ENCODE results near the gene NIPSNAP2.
A peak's percentile ranks its signal among the peaks of the same experiment; 100 is the strongest.
"Not testable (repeated sequence)": the region's sequence is repeated elsewhere in the genome, so short reads cannot be mapped to it uniquely, and the experiment has no call there.

The NIPSNAP2 gene

GRCh38 chr7:56019501-56019900 is 55.1 kb downstream of the NIPSNAP2 start:
- TF ChIP-seq CTCF (IDR thresholded peaks at IDR 0.05; ENCODE audit: low read depth, low read length) = no peak
- H3K27me3 ChIP-seq = no peaks in the 10 kb centered on the region
- no peak overlapping the region for H3K4me3 ChIP-seq (ENCODE audit: low read depth, low read length)
- H3K4me1 ChIP-seq = no peaks in the 10 kb centered on the region
- H3K36me3 ChIP-seq = peaks cover 10% of the 10 kb centered on the region
- no peak for DNase-seq
- no peaks in the 10 kb centered on the region for H3K9me3 ChIP-seq

- Histone ChIP-seq H3K9me3 (no peaks in the 10 kb centered on the region), H3K27me3 (no peaks in the 10 kb centered on the region), H3K36me3 (peaks cover 6% of the 10 kb centered on the region), H3K4me1 (no peaks in the 10 kb centered on the region), H3K4me3 (ENCODE audit: low read depth, low read length) (no peak overlapping the region)
- DNase-seq = no peak
- TF ChIP-seq CTCF (IDR thresholded peaks at IDR 0.05; ENCODE audit: low read depth, low read length) = no peak
Observed at GRCh38 chr7:56023500-56023899, 59.1 kb downstream of the NIPSNAP2 start.

- no peak for DNase-seq
- TF ChIP-seq CTCF (IDR thresholded peaks at IDR 0.05; ENCODE audit: low read depth, low read length) = no peak
- Histone ChIP-seq H3K4me3 (ENCODE audit: low read depth, low read length) (no peak overlapping the region), H3K9me3 (no peaks in the 10 kb centered on the region), H3K27me3 (no peaks in the 10 kb centered on the region), H3K4me1 (no peaks in the 10 kb centered on the region), H3K36me3 (peaks cover 17% of the 10 kb centered on the region)
Observed at GRCh38 chr7:56026538-56026937, 62.2 kb downstream of the NIPSNAP2 start.

- H3K36me3 ChIP-seq = peaks cover 20% of the 10 kb centered on the region
- H3K27me3 ChIP-seq = no peaks in the 10 kb centered on the region
- DNase-seq = no peak
- H3K4me1 ChIP-seq = no peaks in the 10 kb centered on the region
- no peak for TF ChIP-seq CTCF (IDR thresholded peaks at IDR 0.05; ENCODE audit: low read depth, low read length)
- no peaks in the 10 kb centered on the region for H3K9me3 ChIP-seq
- H3K4me3 ChIP-seq (ENCODE audit: low read depth, low read length) = no peak overlapping the region
Observed at GRCh38 chr7:56028942-56029630, 64.7 kb downstream of the NIPSNAP2 start.

GRCh38 chr7:56030340-56030739 is 66.0 kb downstream of the NIPSNAP2 start:
- Histone ChIP-seq H3K9me3 (no peaks in the 10 kb centered on the region), H3K4me1 (no peaks in the 10 kb centered on the region), H3K27me3 (no peaks in the 10 kb centered on the region), H3K36me3 (peaks cover 20% of the 10 kb centered on the region), H3K4me3 (ENCODE audit: low read depth, low read length) (no peak overlapping the region)
- DNase-seq = no peak
- no peak for TF ChIP-seq CTCF (IDR thresholded peaks at IDR 0.05; ENCODE audit: low read depth, low read length)

GRCh38 chr7:56031556-56031955 is 67.2 kb downstream of the NIPSNAP2 start:
- H3K36me3 ChIP-seq = peaks cover 16% of the 10 kb centered on the region
- DNase-seq; H3K27me3 ChIP-seq; H3K4me3 ChIP-seq (ENCODE audit: low read depth, low read length); H3K9me3 ChIP-seq; H3K4me1 ChIP-seq: not testable (repeated sequence)

- peaks cover 16% of the 10 kb centered on the region for H3K36me3 ChIP-seq
- DNase-seq = not testable (repeated sequence)
Observed at GRCh38 chr7:56032578-56032977, 68.2 kb downstream of the NIPSNAP2 start.

More at GRCh38 chr7:56032578-56032977, 68.2 kb downstream of the NIPSNAP2 start:
- peak overlapping the region; percentile 71 for H3K4me3 ChIP-seq (ENCODE audit: low read depth, low read length)
- not testable (repeated sequence) for H3K9me3 ChIP-seq, H3K4me1 ChIP-seq, H3K27me3 ChIP-seq
